Measurements from ENCODE around the gene CHRNA3.

The CHRNA3 gene

DNA sequence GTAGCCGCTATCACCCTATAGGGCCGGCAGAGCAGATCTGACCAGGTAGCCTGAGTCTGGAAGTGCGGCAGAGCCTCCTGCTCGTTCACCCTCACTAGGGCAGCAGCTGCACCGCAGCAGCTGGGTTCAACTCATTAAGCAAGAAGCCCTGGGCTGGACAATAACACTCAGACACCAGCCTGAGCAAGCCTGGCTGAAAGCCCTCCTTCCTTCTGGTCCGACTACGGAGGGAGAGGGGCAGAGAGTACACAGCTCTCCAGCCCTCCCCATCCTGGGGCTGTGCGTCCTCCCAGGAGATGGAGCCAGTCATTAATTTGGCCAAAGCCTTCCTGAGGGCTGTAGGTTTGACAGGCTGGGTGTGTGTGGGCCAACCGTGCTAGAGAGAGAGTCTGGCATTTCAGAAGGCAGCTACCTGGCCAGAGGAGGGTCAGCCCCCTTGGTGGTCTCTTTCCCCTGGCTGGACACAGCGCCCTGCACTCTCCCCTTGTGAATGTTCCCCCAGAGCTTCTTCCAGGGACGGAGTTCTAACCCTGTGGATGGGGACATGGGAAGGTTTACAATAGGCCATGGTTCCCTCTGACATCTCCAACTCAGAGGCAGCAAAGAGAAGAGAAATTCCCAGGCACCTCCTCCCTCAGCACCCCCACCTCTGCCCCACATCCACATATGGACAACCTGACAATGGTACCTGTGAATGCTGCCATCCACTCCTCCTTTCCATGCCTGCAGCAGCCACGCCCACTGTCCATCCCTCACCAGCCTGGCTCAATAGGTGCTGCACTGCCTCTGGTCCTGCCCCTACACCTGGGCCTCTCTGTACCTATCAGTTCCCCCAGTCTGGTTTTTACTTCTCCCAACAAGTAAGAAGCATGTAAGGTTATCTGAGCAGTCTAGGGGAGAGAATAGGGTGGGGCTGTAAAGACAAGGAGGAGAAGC lies 13.7 kb upstream of the CHRNA3 start:
- H3K9ac ChIP-seq (ENCODE audit: low read length) = no peak overlapping the region
- H3K27me3 ChIP-seq (ENCODE audit: control insufficient read depth, insufficient read depth, low read length) = no peaks in the 10 kb centered on the region
- H3K36me3 ChIP-seq (ENCODE audit: control insufficient read depth, low read depth, low read length) = no peaks in the 10 kb centered on the region
- H3K9me3 ChIP-seq (ENCODE audit: control insufficient read depth, low read depth, low read length) = no peaks in the 10 kb centered on the region
- no peaks in the 10 kb centered on the region for H3K4me1 ChIP-seq (ENCODE audit: control insufficient read depth, low read depth, low read length)
- no peak overlapping the region for H3K27ac ChIP-seq (ENCODE audit: low read length)
- H3K4me3 ChIP-seq (ENCODE audit: low read length) = no peak overlapping the region

GRCh38 chr15:78633348-78633747 lies 12.6 kb upstream of the CHRNA3 start:
- no peaks in the 10 kb centered on the region for H3K9me3 ChIP-seq (ENCODE audit: control insufficient read depth, low read depth, low read length)
- no peaks in the 10 kb centered on the region for H3K36me3 ChIP-seq (ENCODE audit: control insufficient read depth, low read depth, low read length)
- H3K27ac ChIP-seq (ENCODE audit: low read length) = no peak overlapping the region
- H3K4me3 ChIP-seq (ENCODE audit: low read length) = no peak overlapping the region
- H3K27me3 ChIP-seq (ENCODE audit: control insufficient read depth, insufficient read depth, low read length) = no peaks in the 10 kb centered on the region
- H3K4me1 ChIP-seq (ENCODE audit: control insufficient read depth, low read depth, low read length) = no peaks in the 10 kb centered on the region
- H3K9ac ChIP-seq (ENCODE audit: low read length) = no peak overlapping the region

DNA sequence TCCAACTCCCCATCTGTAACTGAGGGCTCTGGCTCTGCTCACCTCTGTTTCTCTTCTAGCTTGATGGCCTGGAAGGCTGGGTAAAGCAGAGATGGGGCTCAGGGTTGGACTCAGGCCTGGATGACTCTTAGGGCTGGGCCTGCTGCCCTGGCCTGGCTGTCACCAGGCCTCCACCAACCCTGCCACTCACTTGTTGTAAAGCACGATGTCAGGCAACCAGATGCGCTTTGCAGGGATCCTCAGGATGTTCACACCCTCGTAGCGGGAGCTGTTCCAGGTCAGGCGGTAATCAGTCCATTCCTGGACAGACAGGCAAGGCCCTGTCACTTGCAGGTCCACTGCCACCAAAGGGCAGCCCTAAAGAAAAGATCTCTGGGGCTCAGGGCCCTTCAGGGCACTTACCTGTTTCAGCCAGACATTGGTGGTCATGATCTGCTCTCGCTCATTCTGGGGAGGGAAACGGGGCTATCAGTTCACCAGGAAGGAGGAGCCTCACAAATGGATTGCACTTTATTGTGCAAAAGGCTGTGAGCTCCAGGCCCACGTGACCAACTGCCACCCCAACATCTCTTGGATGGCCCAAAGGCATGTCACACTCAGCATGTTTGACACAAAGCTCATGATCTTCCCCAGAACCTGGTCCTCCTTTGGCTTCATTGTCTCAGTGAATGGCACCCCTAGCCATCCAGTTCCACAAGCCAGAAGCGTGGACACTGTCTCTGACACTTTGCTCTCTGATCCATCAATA lies 10.3 kb upstream of the CHRNA3 start:
- no peaks in the 10 kb centered on the region for H3K9me3 ChIP-seq (ENCODE audit: control insufficient read depth, low read depth, low read length)
- no peak overlapping the region for H3K4me3 ChIP-seq (ENCODE audit: low read length)
- no peaks in the 10 kb centered on the region for H3K27me3 ChIP-seq (ENCODE audit: control insufficient read depth, insufficient read depth, low read length)
- no peak overlapping the region for H3K27ac ChIP-seq (ENCODE audit: low read length)
- H3K36me3 ChIP-seq (ENCODE audit: control insufficient read depth, low read depth, low read length) = no peaks in the 10 kb centered on the region
- no peak overlapping the region for H3K9ac ChIP-seq (ENCODE audit: low read length)
- H3K4me1 ChIP-seq (ENCODE audit: control insufficient read depth, low read depth, low read length) = no peaks in the 10 kb centered on the region

DNA sequence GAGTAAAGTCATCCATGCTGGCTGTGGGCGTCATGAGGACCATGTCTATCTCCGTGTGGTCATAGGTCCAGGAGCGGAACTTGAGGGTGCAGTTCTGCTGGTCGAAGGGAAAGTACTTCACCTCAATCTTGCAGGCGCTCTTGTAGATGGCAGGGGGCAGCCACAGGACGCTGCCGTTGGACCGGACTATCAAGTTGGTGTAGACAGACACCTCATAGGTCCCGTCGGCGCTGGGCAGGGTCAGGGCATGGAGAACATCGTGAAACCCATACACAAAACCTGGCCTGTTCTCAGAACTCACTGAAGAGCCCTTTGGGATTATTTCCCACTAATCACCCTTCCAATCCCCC lies 8.9 kb upstream of the CHRNA3 start:
- Histone ChIP-seq H3K4me3 (ENCODE audit: low read length) (no peak overlapping the region), H3K27ac (ENCODE audit: low read length) (no peak overlapping the region), H3K9me3 (ENCODE audit: control insufficient read depth, low read depth, low read length) (no peaks in the 10 kb centered on the region), H3K4me1 (ENCODE audit: control insufficient read depth, low read depth, low read length) (no peaks in the 10 kb centered on the region), H3K27me3 (ENCODE audit: control insufficient read depth, insufficient read depth, low read length) (no peaks in the 10 kb centered on the region), H3K36me3 (ENCODE audit: control insufficient read depth, low read depth, low read length) (no peaks in the 10 kb centered on the region), H3K9ac (ENCODE audit: low read length) (no peak overlapping the region)

DNA sequence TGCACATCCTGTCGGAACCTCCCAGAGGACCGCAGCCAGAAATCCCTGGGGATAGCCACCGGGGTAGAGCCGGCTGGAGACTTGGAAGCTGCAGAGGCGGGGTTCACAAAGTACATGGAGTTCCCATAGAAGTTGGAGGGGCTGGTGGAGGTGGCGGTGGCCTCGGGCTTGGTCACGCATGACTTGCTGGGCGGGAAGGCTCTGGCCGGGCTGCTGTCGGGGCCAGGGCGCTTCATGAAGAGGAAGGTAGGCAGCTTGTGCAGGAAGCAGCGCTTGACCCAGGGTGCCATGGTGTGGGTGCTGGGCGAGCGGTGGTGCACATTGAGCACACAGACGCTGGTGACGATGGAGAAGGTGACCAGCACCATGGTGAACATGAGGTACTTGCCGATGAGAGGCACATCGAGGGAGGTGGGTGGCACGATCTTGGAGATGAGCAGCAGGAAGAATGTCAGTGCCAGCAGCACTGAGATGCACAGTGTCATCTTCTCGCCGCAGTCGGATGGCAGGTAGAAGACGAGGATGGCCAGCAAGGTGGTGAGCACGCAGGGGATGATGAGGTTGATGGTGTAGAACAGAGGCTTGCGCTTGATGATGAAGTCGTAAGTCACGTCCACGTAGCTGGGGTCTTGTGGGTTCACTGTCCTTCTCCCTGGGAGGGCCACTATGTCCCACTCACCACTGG lies 8.4 kb upstream of the CHRNA3 start:
- no peaks in the 10 kb centered on the region for H3K27me3 ChIP-seq (ENCODE audit: control insufficient read depth, insufficient read depth, low read length)
- no peak overlapping the region for H3K4me3 ChIP-seq (ENCODE audit: low read length)
- no peaks in the 10 kb centered on the region for H3K9me3 ChIP-seq (ENCODE audit: control insufficient read depth, low read depth, low read length)
- no peak overlapping the region for H3K9ac ChIP-seq (ENCODE audit: low read length)
- no peak overlapping the region for H3K27ac ChIP-seq (ENCODE audit: low read length)
- H3K4me1 ChIP-seq (ENCODE audit: control insufficient read depth, low read depth, low read length) = no peaks in the 10 kb centered on the region
- no peaks in the 10 kb centered on the region for H3K36me3 ChIP-seq (ENCODE audit: control insufficient read depth, low read depth, low read length)

DNA sequence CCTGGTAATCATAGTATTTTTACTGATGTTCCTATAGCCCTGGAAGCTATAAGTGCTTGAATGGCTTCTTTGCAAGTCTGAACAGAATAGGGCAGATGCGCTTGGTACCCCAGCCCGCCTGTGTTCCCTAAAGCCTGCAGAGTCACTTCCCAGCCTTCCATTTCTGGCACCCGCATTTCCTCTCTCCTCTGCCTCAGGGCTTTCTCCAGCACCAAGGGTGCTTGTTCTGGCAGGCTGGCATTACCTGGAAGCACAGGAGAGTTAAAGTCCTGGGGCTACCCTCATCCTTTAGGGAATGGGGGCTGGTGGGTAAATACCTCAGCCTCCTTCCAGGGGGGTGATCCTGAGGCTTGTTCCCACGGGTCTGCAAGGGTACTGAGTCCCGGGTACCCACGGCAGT lies 7.4 kb upstream of the CHRNA3 start:
- H3K27me3 ChIP-seq (ENCODE audit: control insufficient read depth, insufficient read depth, low read length) = no peaks in the 10 kb centered on the region
- no peak overlapping the region for H3K9ac ChIP-seq (ENCODE audit: low read length)

DNA sequence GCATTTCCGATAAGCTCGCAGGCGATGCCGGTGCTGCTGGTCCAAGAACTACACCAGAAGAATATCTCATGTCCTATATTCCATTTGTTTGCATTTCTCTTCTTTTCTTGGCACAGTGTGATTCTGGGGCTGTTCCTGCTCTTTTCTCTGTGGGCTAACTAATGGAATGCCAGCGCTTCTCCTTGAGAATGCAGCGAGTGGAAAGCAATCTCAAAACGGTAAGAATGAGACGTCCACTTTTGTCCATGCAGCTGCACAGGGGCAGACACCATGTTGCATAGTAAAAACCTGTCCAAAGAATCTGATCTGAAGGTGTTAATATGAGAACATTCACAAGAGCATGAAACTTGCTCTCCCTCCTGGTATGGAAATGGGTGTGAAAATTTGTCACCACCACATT lies 6.6 kb upstream of the CHRNA3 start:
- no peak overlapping the region for H3K4me3 ChIP-seq (ENCODE audit: low read length)
- no peak overlapping the region for H3K9ac ChIP-seq (ENCODE audit: low read length)
- no peaks in the 10 kb centered on the region for H3K9me3 ChIP-seq (ENCODE audit: control insufficient read depth, low read depth, low read length)
- H3K27me3 ChIP-seq (ENCODE audit: control insufficient read depth, insufficient read depth, low read length) = peaks cover 5% of the 10 kb centered on the region
- H3K36me3 ChIP-seq (ENCODE audit: control insufficient read depth, low read depth, low read length) = no peaks in the 10 kb centered on the region
- H3K4me1 ChIP-seq (ENCODE audit: control insufficient read depth, low read depth, low read length) = no peaks in the 10 kb centered on the region
- no peak overlapping the region for H3K27ac ChIP-seq (ENCODE audit: low read length)

More for the DNA sequence above, 7.4 kb upstream of the CHRNA3 start:
- Histone ChIP-seq H3K4me1 (ENCODE audit: control insufficient read depth, low read depth, low read length) (no peaks in the 10 kb centered on the region), H3K27ac (ENCODE audit: low read length) (no peak overlapping the region), H3K4me3 (ENCODE audit: low read length) (no peak overlapping the region), H3K36me3 (ENCODE audit: control insufficient read depth, low read depth, low read length) (no peaks in the 10 kb centered on the region), H3K9me3 (ENCODE audit: control insufficient read depth, low read depth, low read length) (no peaks in the 10 kb centered on the region)

DNA sequence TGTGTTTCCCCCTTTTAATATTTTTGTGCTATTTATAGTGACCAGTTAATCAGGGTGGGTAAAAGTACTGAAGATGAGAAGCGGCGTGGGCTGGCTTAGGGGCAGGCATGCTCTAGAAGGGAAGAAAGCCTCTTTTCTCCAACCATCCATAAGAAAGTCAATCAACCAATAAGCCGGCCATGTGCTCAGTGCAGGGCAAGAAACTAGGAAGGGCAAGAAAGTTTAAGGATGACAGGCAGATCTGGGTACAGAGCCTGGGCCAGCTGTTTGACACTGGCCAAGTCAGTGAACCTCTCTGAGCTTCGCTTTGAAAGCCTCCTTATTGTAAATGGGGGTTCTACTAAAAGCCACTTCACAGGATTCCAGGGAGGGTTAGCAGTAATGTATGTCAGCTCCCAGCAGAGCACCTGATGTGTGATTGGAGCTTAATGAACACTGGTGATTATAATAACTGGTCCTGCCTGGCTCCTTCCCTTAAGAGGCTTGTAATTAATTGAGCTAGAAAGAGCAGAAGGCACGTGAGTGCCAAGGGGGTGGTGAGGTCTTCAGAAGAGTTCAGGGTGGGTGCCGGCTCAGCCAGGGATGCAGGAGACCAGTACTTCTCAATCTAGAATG lies 5.7 kb upstream of the CHRNA3 start:
- Histone ChIP-seq H3K9ac (ENCODE audit: low read length) (no peak overlapping the region), H3K4me1 (ENCODE audit: control insufficient read depth, low read depth, low read length) (no peaks in the 10 kb centered on the region), H3K27ac (ENCODE audit: low read length) (no peak overlapping the region), H3K36me3 (ENCODE audit: control insufficient read depth, low read depth, low read length) (no peaks in the 10 kb centered on the region), H3K9me3 (ENCODE audit: control insufficient read depth, low read depth, low read length) (no peaks in the 10 kb centered on the region), H3K27me3 (ENCODE audit: control insufficient read depth, insufficient read depth, low read length) (peaks cover 14% of the 10 kb centered on the region), H3K4me3 (ENCODE audit: low read length) (no peak overlapping the region)

DNA sequence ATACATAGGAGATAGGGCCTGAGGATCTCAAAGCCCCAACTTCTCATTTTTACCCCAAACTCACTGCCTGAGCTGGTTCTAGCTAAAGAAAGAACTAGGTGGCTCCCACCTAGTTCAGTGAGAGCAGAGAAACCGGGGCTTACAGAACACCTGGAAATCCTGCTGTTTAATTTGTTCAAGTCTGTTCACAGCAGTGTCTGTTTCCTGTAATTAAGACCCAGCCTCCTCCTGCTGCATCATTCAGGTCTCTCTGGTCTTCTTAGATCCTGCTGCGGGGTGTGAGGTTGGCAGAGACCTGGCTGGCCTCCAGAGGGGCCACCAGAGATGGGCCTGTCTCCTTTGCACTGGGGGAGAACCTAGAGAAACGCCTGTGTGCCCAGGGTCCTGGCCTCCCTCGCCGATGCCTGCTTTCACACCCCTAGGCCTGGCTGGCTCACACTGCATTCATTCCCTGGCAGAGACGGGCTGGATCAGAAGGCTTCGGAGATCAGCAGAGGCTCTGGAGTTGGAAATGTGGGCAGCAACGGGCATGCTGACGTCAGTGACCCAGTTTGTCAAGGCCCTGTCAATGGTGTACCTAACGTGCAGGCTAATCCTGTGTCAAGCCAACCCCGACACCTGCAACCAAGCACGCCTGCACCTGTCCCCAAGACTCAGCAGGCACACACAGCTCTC lies 4.9 kb upstream of the CHRNA3 start:
- H3K4me1 ChIP-seq (ENCODE audit: control insufficient read depth, low read depth, low read length) = no peaks in the 10 kb centered on the region
- H3K9me3 ChIP-seq (ENCODE audit: control insufficient read depth, low read depth, low read length) = no peaks in the 10 kb centered on the region
- no peak overlapping the region for H3K9ac ChIP-seq (ENCODE audit: low read length)
- H3K27ac ChIP-seq (ENCODE audit: low read length) = no peak overlapping the region
- peaks cover 21% of the 10 kb centered on the region for H3K27me3 ChIP-seq (ENCODE audit: control insufficient read depth, insufficient read depth, low read length)
- no peak overlapping the region for H3K4me3 ChIP-seq (ENCODE audit: low read length)
- H3K36me3 ChIP-seq (ENCODE audit: control insufficient read depth, low read depth, low read length) = no peaks in the 10 kb centered on the region

GRCh38 chr15:78624651-78625590 lies 4.1 kb upstream of the CHRNA3 start:
- Histone ChIP-seq H3K27me3 (ENCODE audit: control insufficient read depth, insufficient read depth, low read length) (peaks cover 29% of the 10 kb centered on the region), H3K9ac (ENCODE audit: low read length) (no peak overlapping the region), H3K36me3 (ENCODE audit: control insufficient read depth, low read depth, low read length) (no peaks in the 10 kb centered on the region), H3K9me3 (ENCODE audit: control insufficient read depth, low read depth, low read length) (no peaks in the 10 kb centered on the region), H3K27ac (ENCODE audit: low read length) (no peak overlapping the region), H3K4me1 (ENCODE audit: control insufficient read depth, low read depth, low read length) (no peaks in the 10 kb centered on the region), H3K4me3 (ENCODE audit: low read length) (no peak overlapping the region)

All from iPS-18a (cell line).